ENCODE data around the gene RFWD3.
"Not testable (repeated sequence)": the region's sequence is repeated elsewhere in the genome, so short reads cannot be mapped to it uniquely, and the experiment has no call there.

Gene RFWD3

DNA sequence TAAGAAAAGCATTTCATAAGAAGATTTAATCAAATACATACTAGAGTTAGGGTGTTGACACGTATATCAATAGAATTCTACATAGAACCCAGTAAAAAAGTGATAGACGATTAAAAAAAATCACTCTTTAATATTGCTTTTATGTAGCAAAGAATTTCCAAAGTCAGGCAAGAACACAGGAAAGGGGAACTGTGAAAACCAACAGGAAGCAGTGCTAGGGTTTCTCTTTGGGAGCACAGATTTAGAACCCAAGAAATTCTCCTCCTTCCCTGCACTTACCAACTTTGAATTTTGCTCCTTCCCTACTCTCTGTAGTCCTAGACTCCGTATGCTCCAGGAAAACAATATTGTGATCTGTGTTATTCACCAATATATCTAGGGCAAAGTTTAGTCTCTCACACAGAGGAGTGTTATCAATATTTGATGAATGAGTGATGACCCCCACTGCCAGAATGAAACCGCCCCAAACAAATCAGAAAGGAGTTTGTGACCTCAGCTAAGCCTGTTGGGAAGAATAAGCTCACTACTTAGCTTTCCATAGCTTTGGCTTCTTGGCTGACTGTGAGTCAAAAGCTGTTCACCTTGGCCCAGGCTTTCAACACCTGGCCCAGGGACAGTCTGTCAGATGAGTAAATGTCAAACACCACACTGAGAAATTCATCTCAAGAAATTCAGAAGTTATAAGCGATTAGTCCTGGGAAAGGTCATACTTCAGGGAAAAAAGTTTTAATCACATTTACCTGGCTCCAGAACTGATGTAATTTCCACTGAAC lies 8.6 kb downstream of the RFWD3 start:
- in situ Hi-C loops (cut with HindIII; ENCODE audit: low sequenced_read_pairs), result no loop called here
- no peak for DNase-seq (ENCODE audit: low read depth)
- H3K4me3 ChIP-seq (ENCODE audit: low read depth, low read length), result no peak overlapping the region
- TF ChIP-seq, protein P1, sequence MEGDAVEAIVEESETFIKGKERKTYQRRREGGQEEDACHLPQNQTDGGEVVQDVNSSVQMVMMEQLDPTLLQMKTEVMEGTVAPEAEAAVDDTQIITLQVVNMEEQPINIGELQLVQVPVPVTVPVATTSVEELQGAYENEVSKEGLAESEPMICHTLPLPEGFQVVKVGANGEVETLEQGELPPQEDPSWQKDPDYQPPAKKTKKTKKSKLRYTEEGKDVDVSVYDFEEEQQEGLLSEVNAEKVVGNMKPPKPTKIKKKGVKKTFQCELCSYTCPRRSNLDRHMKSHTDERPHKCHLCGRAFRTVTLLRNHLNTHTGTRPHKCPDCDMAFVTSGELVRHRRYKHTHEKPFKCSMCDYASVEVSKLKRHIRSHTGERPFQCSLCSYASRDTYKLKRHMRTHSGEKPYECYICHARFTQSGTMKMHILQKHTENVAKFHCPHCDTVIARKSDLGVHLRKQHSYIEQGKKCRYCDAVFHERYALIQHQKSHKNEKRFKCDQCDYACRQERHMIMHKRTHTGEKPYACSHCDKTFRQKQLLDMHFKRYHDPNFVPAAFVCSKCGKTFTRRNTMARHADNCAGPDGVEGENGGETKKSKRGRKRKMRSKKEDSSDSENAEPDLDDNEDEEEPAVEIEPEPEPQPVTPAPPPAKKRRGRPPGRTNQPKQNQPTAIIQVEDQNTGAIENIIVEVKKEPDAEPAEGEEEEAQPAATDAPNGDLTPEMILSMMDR (IDR thresholded peaks at IDR 0.05; ENCODE audit: low read depth, low read length, missing control alignments), result no peak

DNA sequence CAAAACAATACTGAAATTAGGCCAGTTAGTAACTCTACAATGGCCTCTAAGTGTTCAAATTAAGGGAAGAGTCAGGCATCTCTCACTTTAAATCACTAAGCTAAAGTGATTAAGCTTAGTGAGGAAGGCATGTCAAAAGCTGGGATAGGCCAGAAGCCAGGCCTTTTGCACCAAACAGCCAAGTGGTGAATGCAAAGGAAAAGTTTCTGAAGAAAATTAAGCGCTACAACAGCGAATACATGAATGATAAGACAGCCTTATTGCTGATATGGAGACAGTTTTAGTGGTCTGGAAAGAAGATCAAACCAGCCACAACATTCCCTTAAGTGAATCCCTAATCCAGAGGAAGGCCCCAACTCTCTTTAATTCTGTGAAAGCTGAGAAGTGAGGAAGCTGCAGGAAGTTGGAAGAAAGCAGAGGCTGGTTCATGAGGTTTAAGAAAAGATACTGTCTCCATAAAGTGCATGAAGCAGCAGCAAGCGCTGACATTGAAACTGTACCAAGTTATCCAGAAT lies 12.1 kb downstream of the RFWD3 start:
- in situ Hi-C loops (cut with HindIII; ENCODE audit: low sequenced_read_pairs), result no loop called here
- DNase-seq (ENCODE audit: low read depth), result no peak
- H3K4me3 ChIP-seq (ENCODE audit: low read depth, low read length), result no peak overlapping the region
- TF ChIP-seq, protein P1 (IDR thresholded peaks at IDR 0.05; ENCODE audit: low read depth, low read length, missing control alignments), result no peak

DNA sequence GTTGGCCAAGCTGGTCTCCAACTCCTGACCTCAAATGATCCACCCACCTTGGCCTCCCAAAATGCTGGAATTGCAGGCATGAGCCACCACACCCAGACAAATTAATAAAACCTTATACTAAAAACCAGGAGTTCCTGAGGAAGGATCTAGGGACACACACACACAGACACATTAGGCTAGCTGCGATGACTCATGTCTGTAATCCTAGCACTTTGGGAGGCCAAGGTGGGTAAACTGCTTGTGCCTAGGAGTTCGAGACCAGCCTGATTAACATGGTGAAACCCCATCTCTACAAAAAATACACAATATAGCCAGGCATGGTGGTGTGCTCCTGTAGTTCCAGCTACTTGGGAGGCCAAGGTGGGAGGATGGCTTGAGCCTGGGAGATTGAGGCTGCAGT lies 13.8 kb downstream of the RFWD3 start:
- H3K4me3 ChIP-seq (ENCODE audit: low read depth, low read length); DNase-seq (ENCODE audit: low read depth); in situ Hi-C loops (cut with HindIII; ENCODE audit: low sequenced_read_pairs): not testable (repeated sequence)

- in situ Hi-C loops (cut with HindIII; ENCODE audit: low sequenced_read_pairs), result no loop called here
- H3K4me3 ChIP-seq (ENCODE audit: low read depth, low read length), result no peak overlapping the region
- TF ChIP-seq, protein P1 (IDR thresholded peaks at IDR 0.05; ENCODE audit: low read depth, low read length, missing control alignments), result no peak
- no peak for DNase-seq (ENCODE audit: low read depth)
Measured at GRCh38 chr16:74652249-74652648, 14.4 kb downstream of the RFWD3 start.

- in situ Hi-C loops (cut with HindIII; ENCODE audit: low sequenced_read_pairs), result no loop called here
- no peak overlapping the region for H3K4me3 ChIP-seq (ENCODE audit: low read depth, low read length)
- no peak for DNase-seq (ENCODE audit: low read depth)
- TF ChIP-seq, protein P1 (IDR thresholded peaks at IDR 0.05; ENCODE audit: low read depth, low read length, missing control alignments), result no peak
Measured at GRCh38 chr16:74651841-74652240, 14.8 kb downstream of the RFWD3 start.

DNA sequence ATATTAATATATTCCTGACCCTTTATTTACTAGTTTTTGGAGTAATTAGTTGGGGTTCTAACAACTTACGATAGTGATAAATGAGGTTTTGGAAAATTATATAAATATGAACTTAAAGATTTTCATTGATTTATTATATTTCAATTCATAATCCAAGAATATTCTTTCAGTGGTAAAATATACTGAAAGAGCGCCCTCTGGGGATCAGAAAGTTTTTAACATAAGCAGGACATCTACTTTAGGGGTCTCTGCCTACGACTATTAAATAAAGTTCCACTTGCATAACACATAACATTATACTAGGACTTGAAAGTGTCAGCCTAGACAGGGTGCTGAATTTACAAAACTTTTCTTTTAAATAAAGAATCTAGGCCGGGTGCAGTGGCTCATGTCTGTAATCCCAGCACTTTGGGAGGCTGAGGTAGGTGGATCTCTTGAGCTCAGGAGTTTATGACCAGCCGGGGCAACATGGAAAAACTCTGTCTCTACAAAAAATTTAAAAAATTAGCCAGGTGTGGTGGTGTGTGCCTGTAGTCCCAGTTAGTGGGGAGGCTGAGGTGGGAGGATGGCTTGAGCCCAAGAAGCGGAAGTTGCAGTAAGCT lies 15.6 kb downstream of the RFWD3 start:
- TF ChIP-seq, protein P1 (IDR thresholded peaks at IDR 0.05; ENCODE audit: low read depth, low read length, missing control alignments), result peak; percentile 56
- DNase-seq (ENCODE audit: low read depth), result no peak
- in situ Hi-C loops (cut with HindIII; ENCODE audit: low sequenced_read_pairs), result no loop called here
- H3K4me3 ChIP-seq (ENCODE audit: low read depth, low read length), result no peak overlapping the region
